ENCODE results near the gene EDARADD.

DNA sequence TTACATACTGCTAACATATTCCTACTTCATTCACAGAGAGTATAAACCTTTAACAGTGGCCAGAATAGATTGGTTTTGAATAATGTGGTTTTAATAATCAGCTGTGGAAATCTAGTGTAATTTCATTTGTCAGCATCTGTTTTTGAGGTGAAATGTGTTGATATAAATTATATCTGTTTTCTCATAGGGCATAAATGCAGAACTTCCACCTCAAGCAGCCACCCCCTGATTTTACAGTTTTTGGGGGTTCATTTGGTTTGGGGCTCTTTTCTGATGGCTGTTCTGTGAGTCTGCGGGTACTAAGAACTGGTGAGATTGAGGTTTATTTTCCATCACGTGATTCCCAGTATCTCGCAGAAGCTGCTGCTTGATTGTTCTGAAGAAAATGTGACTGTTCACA lies 23.2 kb downstream of the EDARADD start:
- TF ChIP-seq CTCF (conservative IDR thresholded peaks at IDR 0.05; ENCODE audit: low read length): no peak
- TF ChIP-seq EZH2phosphoT487 (IDR thresholded peaks at IDR 0.05; ENCODE audit: borderline replicate concordance, low read depth, low read length): no peak
